ENCODE measurements around the gene SRMS. TPM values are rescaled to one million over a fixed set of nuclear protein-coding genes. Genes with fewer than 3 reads are reported as not detected.
A peak's percentile ranks its signal among the peaks of the same experiment; 100 is the strongest.

Gene SRMS
- total and polyA plus RNA-seq, 2 donors (not counting 1 experiment from before 2014, with no cell fraction given), result 0.17 to 0.54 TPM

GRCh38 chr20:63555661-63556381, 8.3 kb upstream of the SRMS start:
- H3K4me1 Mint-ChIP-seq, result peaks cover 37% of the 10 kb centered on the region
- no peak for DNase-seq
- Histone ChIP-seq H4K20me1 (ENCODE audit: control insufficient read depth, insufficient read depth, low read length, poor library complexity, severe bottlenecking) (peaks cover 18% of the 10 kb centered on the region), H3K9ac (ENCODE audit: low read length) (no peak overlapping the region), H3K4me2 (replicated peaks; ENCODE audit: low read depth, low read length, poor library complexity, severe bottlenecking) (peak overlapping the region; percentile 92), H3K9me3 (ENCODE audit: control extremely low read depth in 1 of 3, control insufficient read depth in 2 of 3, insufficient read depth in 1 of 3, low read length in 2 of 3) (peaks cover 0 to 11% (median 0%) of the 10 kb centered on the region in 3 donors), H3K79me2 (ENCODE audit: control insufficient read depth, insufficient read depth, low read length) (no peaks in the 10 kb centered on the region), H3K4me3 (ENCODE audit: control extremely low read depth in 1 of 5, extremely low read depth in 1 of 5, insufficient read depth in 1 of 5, low read depth in 2 of 5, low read length in 4 of 5) (no peak overlapping the region), H3K27me3 (replicated peaks in 1 of 4; ENCODE audit: control extremely low read depth in 1 of 4, control insufficient read depth in 3 of 4, insufficient read depth in 4 of 4, low read length in 3 of 4) (no peaks in the 10 kb centered on the region), H3K27ac (ENCODE audit: low read length in 2 of 2) (no peak overlapping the region), H2AFZ (ENCODE audit: insufficient read depth, low read depth, low read length, poor library complexity, severe bottlenecking) (no peak overlapping the region), H3K36me3 (replicated peaks in 1 of 2; ENCODE audit: control extremely low read depth in 1 of 2, control insufficient read depth in 1 of 2, extremely low read depth in 1 of 2, insufficient read depth in 2 of 2, low read length in 1 of 2) (peaks cover 0 to 14% of the 10 kb centered on the region in 2 experiments), H3K4me1 (ENCODE audit: control insufficient read depth in 2 of 2, insufficient read depth in 2 of 2, low read length in 2 of 2) (peaks cover 29 to 45% of the 10 kb centered on the region in 2 donors)
- CTCF ChIA-PET, result interaction anchor here (1.9 to 2.5 kb wide), 2 partner anchors 12 to 18 kb away, joined by 7 to 16 read pairs; partner anchors contain the start of gene PTK6
- no peak overlapping the region for H3K4me3 Mint-ChIP-seq
- POLR2A ChIA-PET, result interaction anchor here (0.8 to 2.6 kb wide), 2 partner anchors 12 to 35 kb away, joined by 3 to 16 read pairs; partner anchors contain the start of gene PPDPF
- no peak for ATAC-seq (ENCODE audit: low read depth)
- TF ChIP-seq CTCF (IDR thresholded peaks at IDR 0.05) (no peak), EZH2 (IDR thresholded peaks at IDR 0.05; ENCODE audit: borderline replicate concordance, insufficient read depth, low read depth, low read length, poor library complexity, severe bottlenecking) (no peak)
- intact Hi-C loops (cut with micrococcal nuclease), result no loop called here
- 92% methylated on average over 45 of the region's 45 CpGs for WGBS (ENCODE audit: insufficient coverage)
- H3K27me3 Mint-ChIP-seq, result no peaks in the 10 kb centered on the region
- no peaks in the 10 kb centered on the region for H3K9me3 Mint-ChIP-seq (ENCODE audit: insufficient read depth)
- no peak overlapping the region for H3K27ac Mint-ChIP-seq
